Keratinocyte (primary cell): Measurements from ENCODE around the gene XPA.

Experiments used
- CTCF ChIP-seq, 3 experiments: IDR thresholded peaks in 1 of 3; conservative IDR thresholded peaks in 1 of 3; optimal IDR thresholded peaks in 1 of 3; 2 replicates in 2 of 3; 3 replicates in 1 of 3; pipeline versions ENCODE3 to v1.5.1; 2011; ENCODE audit warnings: low read length in 3 of 3, mild to moderate bottlenecking in 3 of 3, moderate library complexity in 2 of 3, control low read depth in 1 of 3, inconsistent platforms in 1 of 3; ENCODE audit not compliant: insufficient read depth in 2 of 3; ENCODE audit errors: extremely low read depth in 1 of 3
- EZH2 ChIP-seq: IDR thresholded peaks from one replicate; pipeline ENCODE4 v1.6.1; 2012; ENCODE audit warnings: inconsistent platforms, mild to moderate bottlenecking, low read length, moderate library complexity

- TF ChIP-seq CTCF (optimal IDR thresholded peaks at IDR 0.05 in 1 of 3, IDR thresholded peaks at IDR 0.05 in 1 of 3, conservative IDR thresholded peaks at IDR 0.05 in 1 of 3; ENCODE audit: extremely low read depth in 1 of 3, insufficient read depth in 2 of 3, low read length in 3 of 3): no peak
- TF ChIP-seq EZH2: no peak
Observed at GRCh38 chr9:97665742-97666141, 31.4 kb downstream of the XPA start.
